Neural cell (in vitro differentiated cells): ENCODE data around the gene VPS41. TPM values are rescaled to one million over a fixed set of nuclear protein-coding genes. Genes with fewer than 3 reads are reported as not detected.

Source experiments
- H2AFZ ChIP-seq: fragments of 200-600, 300-800 bp; sonication (generic), shearing (Covaris generic); 2 replicates; pipeline ENCODE4 v1.6.0; 2014; ENCODE audit warnings: low read depth, mild to moderate bottlenecking, antibody characterized with exemption, low read length, moderate library complexity
- H3F3A ChIP-seq: fragments of 200-600 bp; shearing (Covaris generic); 2 replicates; pipeline ENCODE4 v1.6.1; 2016; ENCODE audit warnings: mild to moderate bottlenecking, moderate library complexity, mixed read lengths, antibody characterized with exemption, low read length; ENCODE audit not compliant: insufficient read depth, poor library complexity, severe bottlenecking
- H3K27ac ChIP-seq: fragments of 200-600, 300-800 bp; sonication (generic), shearing (Covaris generic); 2 replicates; pipeline ENCODE4 v1.5.1; 2014; ENCODE audit warnings: mild to moderate bottlenecking, low read length, moderate library complexity
- H3K27me3 ChIP-seq: fragments of 300-800, 200-600 bp; sonication (generic), shearing (Covaris generic); 2 replicates; pipeline ENCODE4 v1.6.0; 2014; ENCODE audit warnings: mild to moderate bottlenecking, low read depth, low read length, moderate library complexity; ENCODE audit not compliant: insufficient read depth
- H3K36me3 ChIP-seq: fragments of 300-800, 200-600 bp; sonication (generic), shearing (Covaris generic); 2 replicates; pipeline ENCODE4 v1.5.1; 2014; ENCODE audit warnings: mild to moderate bottlenecking, antibody characterized with exemption, low read length, moderate library complexity; ENCODE audit not compliant: insufficient read depth
- H3K4me2 ChIP-seq: fragments of 300-800, 200-600 bp; sonication (generic), shearing (Covaris generic); 2 replicates; pipeline ENCODE4 v1.6.0; 2014; ENCODE audit warnings: mild to moderate bottlenecking, low read length
- H3K4me3 ChIP-seq: fragments of 300-800, 200-600 bp; sonication (generic), shearing (Covaris generic); 2 replicates; pipeline ENCODE4 v1.5.1; 2014; ENCODE audit warnings: mild to moderate bottlenecking, low read length, moderate library complexity
- H3K79me2 ChIP-seq: fragments of 200-600 bp; shearing (Covaris generic); replicated peaks from 2 replicates; pipeline ENCODE4 v1.6.0; 2014; ENCODE audit warnings: mild to moderate bottlenecking, low read length, moderate library complexity; ENCODE audit not compliant: insufficient read depth
- H3K9ac ChIP-seq: fragments of 300-800, 200-600 bp; sonication (generic), shearing (Covaris generic); 2 replicates; pipeline ENCODE4 v1.6.1; 2016; ENCODE audit warnings: mild to moderate bottlenecking, low read length, mixed read lengths
- H3K9me2 ChIP-seq: fragments of 200-600 bp; shearing (Covaris generic); 2 replicates; pipeline ENCODE4 v1.6.1; 2016; ENCODE audit warnings: mild to moderate bottlenecking, low read length, mixed read lengths; ENCODE audit not compliant: insufficient read depth
- H3K9me3 ChIP-seq: fragments of 200-600, 300-800 bp; sonication (generic), shearing (Covaris generic); 2 replicates; pipeline ENCODE4 v1.6.1; 2016; ENCODE audit warnings: mild to moderate bottlenecking, mixed run types, low read length, moderate library complexity, mixed read lengths
- H4K20me1 ChIP-seq: fragments of 200-600 bp; shearing (Covaris generic); 2 replicates; pipeline ENCODE4 v1.6.1; 2016; ENCODE audit warnings: mild to moderate bottlenecking, mixed run types; ENCODE audit not compliant: insufficient read depth
- CTCF ChIP-seq: fragments of 450-650 bp; IDR thresholded peaks from 2 replicates; pipeline ENCODE4 v1.5.1; 2014; ENCODE audit warnings: antibody characterized with exemption, mild to moderate bottlenecking, moderate library complexity; ENCODE audit not compliant: poor library complexity, severe bottlenecking
- EP300 ChIP-seq: fragments of 450-650 bp; conservative IDR thresholded peaks from 2 replicates; pipeline ENCODE4 v1.6.1; 2014; ENCODE audit warnings: antibody characterized with exemption, mild to moderate bottlenecking, moderate library complexity; ENCODE audit not compliant: poor library complexity, severe bottlenecking
- EZH2 ChIP-seq: fragments of 200-600, 300-800 bp; shearing (Covaris generic), sonication (generic); IDR thresholded peaks from 2 replicates; pipeline ENCODE4 v1.6.1; 2014; ENCODE audit warnings: antibody characterized with exemption, low read length, borderline replicate concordance, mild to moderate bottlenecking; ENCODE audit not compliant: insufficient read depth, poor library complexity, severe bottlenecking
- MXI1 ChIP-seq: fragments of 450-650 bp; conservative IDR thresholded peaks from 2 replicates; pipeline ENCODE4 v1.6.1; 2014; ENCODE audit warnings: antibody characterized with exemption, mild to moderate bottlenecking; ENCODE audit not compliant: poor library complexity, severe bottlenecking
- POLR2AphosphoS5 ChIP-seq: IDR thresholded peaks from 2 replicates; pipeline ENCODE4 v1.6.1; 2012
- RAD21 ChIP-seq: fragments of 450-650 bp; conservative IDR thresholded peaks from 2 replicates; pipeline ENCODE4 v1.6.1; 2014; ENCODE audit warnings: antibody characterized with exemption, mild to moderate bottlenecking, moderate library complexity
- REST ChIP-seq: IDR thresholded peaks from 2 replicates; pipeline ENCODE4 v1.6.1; 2012; ENCODE audit warnings: borderline replicate concordance
- TAF1 ChIP-seq: IDR thresholded peaks from 2 replicates; pipeline ENCODE4 v1.6.1; 2012; ENCODE audit warnings: low read depth
- polyA plus RNA-seq: library from polyadenylated mRNA; depleted of rRNA; stranded (reverse); fragments of >200 nt; gene quantifications from 2 replicates; pipeline ENCODE4 v1.2.3, GENCODE V29; 2014

The VPS41 gene
- polyA plus RNA-seq, 1 donor from 2014 or later = 64.0 TPM

- H3K36me3 ChIP-seq = no peaks in the 10 kb centered on the region
These were observed 77.6 kb downstream of the VPS41 start for GRCh38 chr7:38831259-38831996.

GRCh38 chr7:38830826-38831225 is 78.2 kb downstream of the VPS41 start:
- TF ChIP-seq EZH2 (no peak), MXI1 (no peak), EP300 (no peak), TAF1 (no peak), REST (no peak), POLR2AphosphoS5 (no peak), RAD21 (no peak)
- Histone ChIP-seq H3K4me3 (no peak overlapping the region), H3K9me2 (no peaks in the 10 kb centered on the region), H2AFZ (no peak overlapping the region), H3K36me3 (no peaks in the 10 kb centered on the region), H3K79me2 (no peaks in the 10 kb centered on the region), H3K9ac (no peak overlapping the region), H3K4me2 (no peak overlapping the region), H4K20me1 (no peaks in the 10 kb centered on the region), H3F3A (no peaks in the 10 kb centered on the region), H3K27me3 (no peaks in the 10 kb centered on the region), H3K9me3 (no peaks in the 10 kb centered on the region), H3K27ac (no peak overlapping the region)

More at GRCh38 chr7:38831259-38831996, 77.6 kb downstream of the VPS41 start:
- Histone ChIP-seq H3K27me3 (no peaks in the 10 kb centered on the region), H3K4me3 (no peak overlapping the region), H3K9me3 (no peaks in the 10 kb centered on the region), H3K9ac (no peak overlapping the region), H3K79me2 (no peaks in the 10 kb centered on the region), H3K9me2 (no peaks in the 10 kb centered on the region), H3F3A (no peaks in the 10 kb centered on the region), H4K20me1 (no peaks in the 10 kb centered on the region), H3K4me2 (no peak overlapping the region), H2AFZ (no peak overlapping the region), H3K27ac (no peak overlapping the region)
- no peak for TF ChIP-seq MXI1
- no peak for TF ChIP-seq RAD21
- no peak for TF ChIP-seq EZH2
- no peak for TF ChIP-seq CTCF
- no peak for TF ChIP-seq REST
